Pons (tissue), 1 donor: ENCODE data around the gene UTP20.
A peak's percentile ranks its signal among the peaks of the same experiment; 100 is the strongest.

Experiments used
- DNase-seq: peaks from one replicate; pipeline ENCODE4 v3.0.0-alpha.2; 2016; ENCODE audit warnings: low spot score

The UTP20 gene

GRCh38 chr12:101280006-101280505, at the start of gene UTP20:
Gene UTP20 (plus strand): TSS chr12:101280105. CDS start chr12:101280283, 178 bp downstream.
- peak; percentile 92 for DNase-seq

GRCh38 chr12:101230547-101230946, 49.4 kb upstream of the UTP20 start:
- no peak for DNase-seq

- no peak for DNase-seq
Observed at GRCh38 chr12:101231636-101232035, 48.3 kb upstream of the UTP20 start.

- no peak for DNase-seq
Observed at GRCh38 chr12:101235686-101236085, 44.2 kb upstream of the UTP20 start.

GRCh38 chr12:101238306-101238705, 41.6 kb upstream of the UTP20 start:
- no peak for DNase-seq

- no peak for DNase-seq
Observed at GRCh38 chr12:101238800-101239329, 41.0 kb upstream of the UTP20 start.

GRCh38 chr12:101243074-101243473, 36.8 kb upstream of the UTP20 start:
- no peak for DNase-seq

- DNase-seq: no peak
Observed at GRCh38 chr12:101243616-101244015, 36.3 kb upstream of the UTP20 start.

- no peak for DNase-seq
Observed at GRCh38 chr12:101256266-101256665, 23.6 kb upstream of the UTP20 start.

GRCh38 chr12:101257357-101257756, 22.5 kb upstream of the UTP20 start:
- no peak for DNase-seq

GRCh38 chr12:101267111-101267510, 12.8 kb upstream of the UTP20 start:
- DNase-seq: no peak

GRCh38 chr12:101276433-101276832, 3.5 kb upstream of the UTP20 start:
- DNase-seq: no peak

GRCh38 chr12:101277443-101277842, 2.5 kb upstream of the UTP20 start:
- no peak for DNase-seq

GRCh38 chr12:101287357-101287756, 7.5 kb downstream of the UTP20 start:
- DNase-seq: no peak

- no peak for DNase-seq
Observed at GRCh38 chr12:101297661-101298060, 17.8 kb downstream of the UTP20 start.

- DNase-seq: no peak
Observed at GRCh38 chr12:101298426-101298825, 18.5 kb downstream of the UTP20 start.

- peak; percentile 47 for DNase-seq
Observed at GRCh38 chr12:101299346-101299745, 19.4 kb downstream of the UTP20 start.

- peak; percentile 96 for DNase-seq
Observed at GRCh38 chr12:101299931-101300330, 20.0 kb downstream of the UTP20 start.

GRCh38 chr12:101302741-101303140, 22.8 kb downstream of the UTP20 start:
- no peak for DNase-seq

GRCh38 chr12:101305226-101305779, 25.4 kb downstream of the UTP20 start:
- no peak for DNase-seq

GRCh38 chr12:101305794-101306193, 25.9 kb downstream of the UTP20 start:
- DNase-seq: no peak

- no peak for DNase-seq
Observed at GRCh38 chr12:101322480-101322879, 42.6 kb downstream of the UTP20 start.

- DNase-seq: no peak
Observed at GRCh38 chr12:101323255-101323654, 43.4 kb downstream of the UTP20 start.

GRCh38 chr12:101325590-101325989, 45.7 kb downstream of the UTP20 start:
- no peak for DNase-seq
